ENCODE measurements around the gene USP9Y.
A peak's percentile ranks its signal among the peaks of the same experiment; 100 is the strongest.
"Not testable (repeated sequence)": the region's sequence is repeated elsewhere in the genome, so short reads cannot be mapped to it uniquely, and the experiment has no call there.

Gene USP9Y, protein sequence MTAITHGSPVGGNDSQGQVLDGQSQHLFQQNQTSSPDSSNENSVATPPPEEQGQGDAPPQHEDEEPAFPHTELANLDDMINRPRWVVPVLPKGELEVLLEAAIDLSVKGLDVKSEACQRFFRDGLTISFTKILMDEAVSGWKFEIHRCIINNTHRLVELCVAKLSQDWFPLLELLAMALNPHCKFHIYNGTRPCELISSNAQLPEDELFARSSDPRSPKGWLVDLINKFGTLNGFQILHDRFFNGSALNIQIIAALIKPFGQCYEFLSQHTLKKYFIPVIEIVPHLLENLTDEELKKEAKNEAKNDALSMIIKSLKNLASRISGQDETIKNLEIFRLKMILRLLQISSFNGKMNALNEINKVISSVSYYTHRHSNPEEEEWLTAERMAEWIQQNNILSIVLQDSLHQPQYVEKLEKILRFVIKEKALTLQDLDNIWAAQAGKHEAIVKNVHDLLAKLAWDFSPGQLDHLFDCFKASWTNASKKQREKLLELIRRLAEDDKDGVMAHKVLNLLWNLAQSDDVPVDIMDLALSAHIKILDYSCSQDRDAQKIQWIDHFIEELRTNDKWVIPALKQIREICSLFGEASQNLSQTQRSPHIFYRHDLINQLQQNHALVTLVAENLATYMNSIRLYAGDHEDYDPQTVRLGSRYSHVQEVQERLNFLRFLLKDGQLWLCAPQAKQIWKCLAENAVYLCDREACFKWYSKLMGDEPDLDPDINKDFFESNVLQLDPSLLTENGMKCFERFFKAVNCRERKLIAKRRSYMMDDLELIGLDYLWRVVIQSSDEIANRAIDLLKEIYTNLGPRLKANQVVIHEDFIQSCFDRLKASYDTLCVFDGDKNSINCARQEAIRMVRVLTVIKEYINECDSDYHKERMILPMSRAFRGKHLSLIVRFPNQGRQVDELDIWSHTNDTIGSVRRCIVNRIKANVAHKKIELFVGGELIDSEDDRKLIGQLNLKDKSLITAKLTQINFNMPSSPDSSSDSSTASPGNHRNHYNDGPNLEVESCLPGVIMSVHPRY (N-terminal part only)

GRCh38 chrY:12701181-12701695 lies at the start of gene USP9Y:
USP9Y (plus strand) TSS chrY:12701231; CDS start chrY:12709448, 8,217 bp downstream.
- no peak within 1 kb of the TSS for H3K4me3 ChIP-seq (ENCODE audit: low read length)
- no peak for DNase-seq (ENCODE audit: low read depth, low spot score)
- no peak within 1 kb of the TSS for H3K27ac ChIP-seq (ENCODE audit: low read length)
- H3K9me3 ChIP-seq (ENCODE audit: control insufficient read depth, insufficient read depth, low read length), result no peaks in the 10 kb centered on the region
- no peaks in the 10 kb centered on the region for H3K27me3 ChIP-seq (ENCODE audit: control insufficient read depth, insufficient read depth, low read length)
- no peaks in the 10 kb centered on the region for H3K36me3 ChIP-seq (ENCODE audit: control insufficient read depth, insufficient read depth, low read length)
- WGBS (ENCODE audit: insufficient coverage, insufficient read length), result no CpG with 5 or more reads among the region's 1 CpG
- no peaks in the 10 kb centered on the region for H3K4me1 ChIP-seq (ENCODE audit: control insufficient read depth, insufficient read depth, low read length)

GRCh38 chrY:12651621-12652036 lies 49.4 kb upstream of the USP9Y start:
- no peaks in the 10 kb centered on the region for H3K27me3 ChIP-seq (ENCODE audit: control insufficient read depth, insufficient read depth, low read length)
- H3K4me3 ChIP-seq (ENCODE audit: low read length), result no peak overlapping the region
- H3K27ac ChIP-seq (ENCODE audit: low read length), result no peak overlapping the region
- DNase-seq (ENCODE audit: low read depth, low spot score), result no peak
- H3K9me3 ChIP-seq (ENCODE audit: control insufficient read depth, insufficient read depth, low read length), result no peaks in the 10 kb centered on the region
- no CpG with 5 or more reads among the region's 4 CpGs for WGBS (ENCODE audit: insufficient coverage, insufficient read length)
- H3K4me1 ChIP-seq (ENCODE audit: control insufficient read depth, insufficient read depth, low read length), result no peaks in the 10 kb centered on the region
- no peaks in the 10 kb centered on the region for H3K36me3 ChIP-seq (ENCODE audit: control insufficient read depth, insufficient read depth, low read length)

- H3K9me3 ChIP-seq (ENCODE audit: control insufficient read depth, insufficient read depth, low read length), result no peaks in the 10 kb centered on the region
- no peak for DNase-seq (ENCODE audit: low read depth, low spot score)
- H3K36me3 ChIP-seq (ENCODE audit: control insufficient read depth, insufficient read depth, low read length), result no peaks in the 10 kb centered on the region
- H3K4me1 ChIP-seq (ENCODE audit: control insufficient read depth, insufficient read depth, low read length), result no peaks in the 10 kb centered on the region; the same call in 1 of the 2 replicates
- no peak overlapping the region for H3K27ac ChIP-seq (ENCODE audit: low read length)
- WGBS (ENCODE audit: insufficient coverage, insufficient read length), result no CpG with 5 or more reads among the region's 41 CpGs
- no peaks in the 10 kb centered on the region for H3K27me3 ChIP-seq (ENCODE audit: control insufficient read depth, insufficient read depth, low read length)
- H3K4me3 ChIP-seq (ENCODE audit: low read length), result peak overlapping the region; percentile 96; the same call in 1 of the 2 replicates
Measured at GRCh38 chrY:12661745-12662681, 39.0 kb upstream of the USP9Y start.

- H3K27me3 ChIP-seq (ENCODE audit: control insufficient read depth, insufficient read depth, low read length), result no peaks in the 10 kb centered on the region
- H3K36me3 ChIP-seq (ENCODE audit: control insufficient read depth, insufficient read depth, low read length), result no peaks in the 10 kb centered on the region
- peak overlapping the region; percentile 35 for H3K27ac ChIP-seq (ENCODE audit: low read length)
- peak overlapping the region; percentile 96; the same call in 1 of the 2 replicates for H3K4me3 ChIP-seq (ENCODE audit: low read length)
- H3K9me3 ChIP-seq (ENCODE audit: control insufficient read depth, insufficient read depth, low read length), result no peaks in the 10 kb centered on the region
- no peaks in the 10 kb centered on the region; the same call in 1 of the 2 replicates for H3K4me1 ChIP-seq (ENCODE audit: control insufficient read depth, insufficient read depth, low read length)
- no peak for DNase-seq (ENCODE audit: low read depth, low spot score)
- WGBS (ENCODE audit: insufficient coverage, insufficient read length), result no CpG with 5 or more reads among the region's 40 CpGs
Measured at GRCh38 chrY:12662745-12663591, 38.1 kb upstream of the USP9Y start.

GRCh38 chrY:12663845-12664244 lies 37.2 kb upstream of the USP9Y start:
- not testable (repeated sequence) for H3K27me3 ChIP-seq (ENCODE audit: control insufficient read depth, insufficient read depth, low read length); H3K9me3 ChIP-seq (ENCODE audit: control insufficient read depth, insufficient read depth, low read length); DNase-seq (ENCODE audit: low read depth, low spot score); H3K27ac ChIP-seq (ENCODE audit: low read length); H3K4me1 ChIP-seq (ENCODE audit: control insufficient read depth, insufficient read depth, low read length); H3K36me3 ChIP-seq (ENCODE audit: control insufficient read depth, insufficient read depth, low read length)
- peak overlapping the region; percentile 36; the same call in 1 of the 2 replicates for H3K4me3 ChIP-seq (ENCODE audit: low read length)
- no CpG with 5 or more reads among the region's 20 CpGs for WGBS (ENCODE audit: insufficient coverage, insufficient read length)

GRCh38 chrY:12678111-12678510 lies 22.9 kb upstream of the USP9Y start:
- H3K36me3 ChIP-seq (ENCODE audit: control insufficient read depth, insufficient read depth, low read length), result no peaks in the 10 kb centered on the region
- WGBS (ENCODE audit: insufficient coverage, insufficient read length), result no CpG with 5 or more reads among the region's 2 CpGs

DNA sequence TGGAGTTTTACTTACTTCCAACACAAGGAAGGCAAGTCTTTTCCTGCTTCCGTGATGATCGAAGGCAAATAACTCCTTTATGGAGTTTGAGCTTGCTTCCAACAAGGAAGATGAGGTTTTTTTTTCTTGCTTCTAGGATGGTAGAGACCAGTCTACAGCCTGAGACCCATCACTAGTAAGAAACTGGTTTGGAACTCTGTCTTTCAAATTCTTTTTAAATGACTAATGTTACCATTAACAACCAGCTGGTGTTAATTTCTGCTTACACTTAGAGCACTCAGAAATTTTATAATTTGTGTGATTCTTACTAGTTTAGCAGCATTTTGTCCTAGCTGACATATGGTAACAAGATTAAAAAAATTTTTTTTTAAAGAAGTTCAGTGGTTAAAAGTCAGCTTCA lies 19.5 kb upstream of the USP9Y start:
- H3K27me3 ChIP-seq (ENCODE audit: control insufficient read depth, insufficient read depth, low read length), result no peaks in the 10 kb centered on the region
- H3K27ac ChIP-seq (ENCODE audit: low read length), result no peak overlapping the region
- no CpG with 5 or more reads among the region's 2 CpGs for WGBS (ENCODE audit: insufficient coverage, insufficient read length)
- DNase-seq (ENCODE audit: low read depth, low spot score), result no peak
- no peaks in the 10 kb centered on the region for H3K36me3 ChIP-seq (ENCODE audit: control insufficient read depth, insufficient read depth, low read length)
- no peaks in the 10 kb centered on the region for H3K9me3 ChIP-seq (ENCODE audit: control insufficient read depth, insufficient read depth, low read length)
- peaks cover 1% of the 10 kb centered on the region; the same call in 1 of the 2 replicates for H3K4me1 ChIP-seq (ENCODE audit: control insufficient read depth, insufficient read depth, low read length)
- H3K4me3 ChIP-seq (ENCODE audit: low read length), result no peak overlapping the region

More at GRCh38 chrY:12678111-12678510, 22.9 kb upstream of the USP9Y start:
- H3K27ac ChIP-seq (ENCODE audit: low read length), result no peak overlapping the region
- no peak overlapping the region for H3K4me3 ChIP-seq (ENCODE audit: low read length)
- no peaks in the 10 kb centered on the region for H3K9me3 ChIP-seq (ENCODE audit: control insufficient read depth, insufficient read depth, low read length)
- H3K4me1 ChIP-seq (ENCODE audit: control insufficient read depth, insufficient read depth, low read length), result peaks cover 1% of the 10 kb centered on the region; the same call in 1 of the 2 replicates
- H3K27me3 ChIP-seq (ENCODE audit: control insufficient read depth, insufficient read depth, low read length), result no peaks in the 10 kb centered on the region
- no peak for DNase-seq (ENCODE audit: low read depth, low spot score)

GRCh38 chrY:12688337-12688736 lies 12.7 kb upstream of the USP9Y start:
- no peak for DNase-seq (ENCODE audit: low read depth, low spot score)
- no peak overlapping the region for H3K27ac ChIP-seq (ENCODE audit: low read length)
- H3K4me3 ChIP-seq (ENCODE audit: low read length), result no peak overlapping the region
- H3K36me3 ChIP-seq (ENCODE audit: control insufficient read depth, insufficient read depth, low read length), result no peaks in the 10 kb centered on the region; the same call in 1 of the 2 replicates
- no peaks in the 10 kb centered on the region for H3K4me1 ChIP-seq (ENCODE audit: control insufficient read depth, insufficient read depth, low read length)
- no CpG with 5 or more reads among the region's 2 CpGs for WGBS (ENCODE audit: insufficient coverage, insufficient read length)
- no peaks in the 10 kb centered on the region for H3K9me3 ChIP-seq (ENCODE audit: control insufficient read depth, insufficient read depth, low read length)
- no peaks in the 10 kb centered on the region for H3K27me3 ChIP-seq (ENCODE audit: control insufficient read depth, insufficient read depth, low read length)

GRCh38 chrY:12700087-12700486 lies 944 bp upstream of the USP9Y start:
- no peaks in the 10 kb centered on the region for H3K4me1 ChIP-seq (ENCODE audit: control insufficient read depth, insufficient read depth, low read length)
- no peak for DNase-seq (ENCODE audit: low read depth, low spot score)
- H3K36me3 ChIP-seq (ENCODE audit: control insufficient read depth, insufficient read depth, low read length), result no peaks in the 10 kb centered on the region
- no peaks in the 10 kb centered on the region for H3K9me3 ChIP-seq (ENCODE audit: control insufficient read depth, insufficient read depth, low read length)
- H3K27ac ChIP-seq (ENCODE audit: low read length), result no peak overlapping the region
- WGBS (ENCODE audit: insufficient coverage, insufficient read length), result no CpG with 5 or more reads among the region's 2 CpGs
- H3K27me3 ChIP-seq (ENCODE audit: control insufficient read depth, insufficient read depth, low read length), result no peaks in the 10 kb centered on the region
- no peak overlapping the region for H3K4me3 ChIP-seq (ENCODE audit: low read length)

All from iPS DF 6.9 (cell line).